Pancreas (tissue), 10 donors: ENCODE measurements around the gene NPNT. TPM values are rescaled to one million over a fixed set of nuclear protein-coding genes. Genes with fewer than 3 reads are reported as not detected.
A peak's percentile ranks its signal among the peaks of the same experiment; 100 is the strongest.

ENCODE experiments used
- ATAC-seq, 4 donors: fragments of 200-7000 bp; cut with Tn5 transposase; one replicate each; pipeline versions ENCODE4 v1.8.0 to v1.9.1; 2020; ENCODE audit warnings: mild to moderate bottlenecking in 4 of 4, moderate library complexity in 4 of 4
- DNase-seq, 6 donors: peaks; one replicate each; pipeline ENCODE4 v3.0.0-alpha.2; 2020
- FAIRE-seq: peaks from 2 replicates; lab custom pipeline; 2012; peaks lifted over from hg19 to GRCh38; lab: Jason Lieb, UNC
- H3K27ac ChIP-seq, 4 donors: fragments of 200-600 bp; sonication (generic); 1 replicate in 3 of 4; 2 replicates in 1 of 4; pipeline versions ENCODE4 v1.5.0 to v1.8.0; 2020
- H3K27me3 ChIP-seq, 4 donors: fragments of 200-600 bp; one replicate each; pipeline ENCODE4 v1.8.0; 2021
- H3K36me3 ChIP-seq, 3 donors: fragments of 200-600 bp; sonication (generic) in 1 of 3; one replicate each; pipeline versions ENCODE4 v1.5.0 to v1.8.0; 2020 to 2021
- H3K4me1 ChIP-seq, 3 donors: fragments of 200-600 bp; one replicate each; pipeline ENCODE4 v1.8.0; 2021
- H3K4me3 ChIP-seq, 4 donors: fragments of 200-600 bp; sonication (generic) in 2 of 4; one replicate each; pipeline versions ENCODE4 v1.5.0 to v1.8.0; 2020 to 2021
- H3K9me3 ChIP-seq, 4 donors: fragments of 200-600 bp; one replicate each; pipeline ENCODE4 v1.8.0; 2021
- WGBS, 2 donors: extraction: QIAGEN DNeasy Blood & Tissue Kit; methylation state at CpG; one replicate each; pipeline ENCODE4 v1.1.7; 2013; 5-methylcytosine and 5-hydroxymethylcytosine counted together
- intact Hi-C, 3 donors: fragments of 100-400 bp; cut with DNase I; formaldehyde crosslinking; loops; one replicate each; pipeline versions ENCODE4 v1.11.1 to v1.14.2; 2022
- polyA plus RNA-seq, 2 donors: library from polyadenylated mRNA; stranded (reverse); fragments of 200-250 nt; gene quantifications; one replicate each; pipeline ENCODE4 v1.2.3, GENCODE V29; 2013
- total RNA-seq, 6 donors: library from RNA; stranded (reverse); fragmentation: NEBNext Ultra II Directional in 4 of 6; extraction: Animal tissue kit (Norgen Biotek cat#: 25700) in 4 of 6; gene quantifications; one replicate each; pipeline versions ENCODE4 v1.2.1 to v1.2.4, GENCODE V29; 2021 to 2023
- TF ChIP-seq, protein P1 (sequence below), 4 donors: fragments of 200-600 bp; sonication (generic) in 3 of 4; IDR thresholded peaks; one replicate each; pipeline versions ENCODE4 v1.5.0 to v1.8.0; 2021; ENCODE audit warnings: antibody characterized with exemption in 4 of 4
- donor health status: healthy with polysubstance abuse.
- donor health status: DM: no; HTN: no; CAD: no; lungs with moderate emphysema.
- donor health status: DM: no; HTN: no; CAD: no.
- donor health status: control.
- donor health status: control.
- donor health status: Bipolar disorder and iron deficiency.
- donor health status: DM: yes; HTN: yes; CAD: no.
- donor health status: DM: no; HTN: no; CAD: no.
- donor health status: DM: no; HTN: no; CAD: no.
- donor health status: DM: yes; HTN: yes; CAD: no.

The NPNT gene
- total and polyA plus RNA-seq, 8 donors, result 17.2 to 63.8 (median 33.7) TPM

GRCh38 chr4:105965183-105965800, 70.0 kb downstream of the NPNT start:
- 49 to 50% methylated on average over 6 of the region's 6 CpGs for WGBS, 2 donors
- FAIRE-seq (no peak), DNase-seq (no peak), ATAC-seq (peak in 3 of 4 donors; percentile 53 to 73 (median 58))
- H3K4me1 ChIP-seq, result peaks cover 0 to 8% (median 0%) of the 10 kb centered on the region in 3 donors
- H3K9me3 ChIP-seq, result no peaks in the 10 kb centered on the region
- intact Hi-C loops, result no loop called here
- H3K27me3 ChIP-seq, result no peaks in the 10 kb centered on the region
- H3K27ac ChIP-seq, result peak overlapping the region in 2 of 4 donors; percentile 56 to 73
- peaks cover 0 to 9% (median 0%) of the 10 kb centered on the region in 3 donors for H3K36me3 ChIP-seq
- TF ChIP-seq, protein P1, sequence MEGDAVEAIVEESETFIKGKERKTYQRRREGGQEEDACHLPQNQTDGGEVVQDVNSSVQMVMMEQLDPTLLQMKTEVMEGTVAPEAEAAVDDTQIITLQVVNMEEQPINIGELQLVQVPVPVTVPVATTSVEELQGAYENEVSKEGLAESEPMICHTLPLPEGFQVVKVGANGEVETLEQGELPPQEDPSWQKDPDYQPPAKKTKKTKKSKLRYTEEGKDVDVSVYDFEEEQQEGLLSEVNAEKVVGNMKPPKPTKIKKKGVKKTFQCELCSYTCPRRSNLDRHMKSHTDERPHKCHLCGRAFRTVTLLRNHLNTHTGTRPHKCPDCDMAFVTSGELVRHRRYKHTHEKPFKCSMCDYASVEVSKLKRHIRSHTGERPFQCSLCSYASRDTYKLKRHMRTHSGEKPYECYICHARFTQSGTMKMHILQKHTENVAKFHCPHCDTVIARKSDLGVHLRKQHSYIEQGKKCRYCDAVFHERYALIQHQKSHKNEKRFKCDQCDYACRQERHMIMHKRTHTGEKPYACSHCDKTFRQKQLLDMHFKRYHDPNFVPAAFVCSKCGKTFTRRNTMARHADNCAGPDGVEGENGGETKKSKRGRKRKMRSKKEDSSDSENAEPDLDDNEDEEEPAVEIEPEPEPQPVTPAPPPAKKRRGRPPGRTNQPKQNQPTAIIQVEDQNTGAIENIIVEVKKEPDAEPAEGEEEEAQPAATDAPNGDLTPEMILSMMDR (IDR thresholded peaks at IDR 0.05), result no peak
- H3K4me3 ChIP-seq, result no peak overlapping the region

GRCh38 chr4:105966051-105966450, 70.8 kb downstream of the NPNT start:
- intact Hi-C loops, result no loop called here
- Histone ChIP-seq H3K27ac (peak overlapping the region in 2 of 4 donors; percentile 56 to 73), H3K36me3 (peaks cover 0 to 1% (median 0%) of the 10 kb centered on the region in 3 donors), H3K27me3 (no peaks in the 10 kb centered on the region), H3K9me3 (no peaks in the 10 kb centered on the region), H3K4me3 (no peak overlapping the region), H3K4me1 (peaks cover 0 to 8% (median 0%) of the 10 kb centered on the region in 3 donors)
- ATAC-seq (peak in 2 of 4 donors; percentile 36 to 37), DNase-seq (no peak), FAIRE-seq (no peak)
- TF ChIP-seq, protein P1 (IDR thresholded peaks at IDR 0.05), result no peak

DNA sequence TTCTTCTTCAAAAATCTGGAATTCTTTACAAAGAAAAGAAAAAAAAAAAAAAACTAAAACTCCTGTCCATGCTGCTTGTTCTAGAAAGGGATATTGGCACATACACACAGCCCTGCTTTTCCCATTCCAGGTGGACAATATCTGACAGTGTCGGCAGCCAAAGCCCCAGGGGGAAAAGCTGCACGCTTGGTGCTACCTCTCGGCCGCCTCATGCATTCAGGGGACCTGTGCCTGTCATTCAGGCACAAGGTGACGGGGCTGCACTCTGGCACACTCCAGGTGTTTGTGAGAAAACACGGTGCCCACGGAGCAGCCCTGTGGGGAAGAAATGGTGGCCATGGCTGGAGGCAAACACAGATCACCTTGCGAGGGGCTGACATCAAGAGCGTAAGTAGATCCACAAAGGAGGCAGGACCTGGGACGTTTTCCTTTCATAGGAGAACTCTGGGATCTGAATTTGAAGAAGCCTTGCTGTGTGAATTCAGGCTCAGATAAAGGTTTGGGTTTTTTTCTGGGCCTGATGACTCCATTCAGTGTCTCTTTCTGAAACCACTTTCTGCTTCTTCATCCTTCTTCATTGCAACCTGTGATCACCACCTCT, 71.9 kb downstream of the NPNT start:
- DNase-seq (peak in 3 of 6 donors; percentile 2 to 38 (median 18)), FAIRE-seq (no peak), ATAC-seq (peak in 3 of 4 donors; percentile 35 to 50 (median 42))
- TF ChIP-seq, protein P1 (IDR thresholded peaks at IDR 0.05), result no peak
- 61% methylated on average over 10 of the region's 10 CpGs for WGBS, 2 donors
- intact Hi-C loops, result no loop called here
- Histone ChIP-seq H3K27ac (peak overlapping the region in 2 of 4 donors; percentile 56 to 73), H3K4me3 (no peak overlapping the region), H3K9me3 (no peaks in the 10 kb centered on the region), H3K36me3 (no peaks in the 10 kb centered on the region), H3K27me3 (no peaks in the 10 kb centered on the region), H3K4me1 (peaks cover 0 to 8% (median 0%) of the 10 kb centered on the region in 3 donors)

DNA sequence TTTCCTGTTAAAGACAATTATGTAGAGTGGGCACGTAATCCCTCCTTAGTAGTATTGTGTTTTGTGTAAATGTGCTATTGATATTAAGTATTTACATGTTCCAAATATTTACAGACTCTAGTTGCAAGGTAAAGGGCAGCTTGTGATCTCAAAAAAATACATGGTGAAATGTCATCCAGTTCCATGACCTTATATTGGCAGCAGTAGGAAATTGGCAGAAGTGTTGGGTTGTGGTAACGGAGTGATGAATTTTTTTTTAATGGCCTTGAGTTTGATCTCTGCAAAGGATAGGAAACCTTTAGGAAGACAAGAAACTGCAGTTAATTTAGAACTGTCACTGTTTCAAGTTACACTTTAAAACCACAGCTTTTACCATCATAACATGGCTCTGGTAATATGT, 74.3 kb downstream of the NPNT start:
- Histone ChIP-seq H3K4me1 (peaks cover 0 to 7% (median 0%) of the 10 kb centered on the region in 3 donors), H3K36me3 (no peaks in the 10 kb centered on the region), H3K9me3 (no peaks in the 10 kb centered on the region), H3K4me3 (no peak overlapping the region), H3K27me3 (no peaks in the 10 kb centered on the region), H3K27ac (no peak overlapping the region)
- no peak for DNase-seq
- 58 to 61% methylated on average over 2 of the region's 2 CpGs for WGBS, 2 donors
- TF ChIP-seq, protein P1 (IDR thresholded peaks at IDR 0.05), result no peak
- no peak for FAIRE-seq
- no peak for ATAC-seq
- intact Hi-C loops, result no loop called here

DNA sequence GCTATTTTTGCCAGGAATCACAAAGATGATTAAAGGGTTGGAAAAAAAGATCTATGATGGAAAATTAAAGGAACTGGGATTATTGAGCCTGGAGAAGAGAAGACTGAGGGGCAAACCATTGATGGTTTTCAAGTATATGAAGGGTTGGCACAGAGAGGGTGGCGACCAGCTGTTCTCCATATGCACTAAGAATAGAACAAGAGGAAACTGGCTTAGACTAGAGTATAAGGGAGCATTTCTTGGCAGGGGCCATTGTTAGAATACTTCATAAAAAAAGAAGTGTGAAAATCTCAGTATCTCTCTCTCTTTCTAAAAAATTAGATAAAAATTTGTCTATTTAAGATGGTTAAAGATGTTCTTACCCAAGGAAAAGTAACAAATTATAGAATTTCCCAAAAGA, 75.1 kb downstream of the NPNT start:
- Histone ChIP-seq H3K36me3 (no peaks in the 10 kb centered on the region), H3K9me3 (no peaks in the 10 kb centered on the region), H3K4me3 (no peak overlapping the region), H3K4me1 (peaks cover 0 to 6% (median 0%) of the 10 kb centered on the region in 3 donors), H3K27me3 (no peaks in the 10 kb centered on the region), H3K27ac (no peak overlapping the region)
- ATAC-seq (no peak), DNase-seq (no peak), FAIRE-seq (no peak)
- TF ChIP-seq, protein P1 (IDR thresholded peaks at IDR 0.05), result no peak
- intact Hi-C loops, result no loop called here
- WGBS, 2 donors, result 92 to 97% methylated on average over 1 of the region's 1 CpG
